HG02571 (cell line): Measurements from ENCODE around the gene OR56A4.

ENCODE experiments used
- ATAC-seq: cut with Tn5 transposase; IDR thresholded peaks from one replicate; pipeline ENCODE4 v1.9.1; 2021; ENCODE audit warnings: mild to moderate bottlenecking, moderate library complexity; ENCODE audit not compliant: unreplicated experiment

Gene OR56A4

GRCh38 chr11:6006846-6007245 lies at the start of gene OR56A4:
OR56A4 (minus strand) TSS chr11:6006946; CDS start chr11:6002992, 3,954 bp downstream.
- no peak for ATAC-seq

- no peak for ATAC-seq
Measured at GRCh38 chr11:6055569-6055968, 48.8 kb upstream of the OR56A4 start.

GRCh38 chr11:6052374-6052773 lies 45.6 kb upstream of the OR56A4 start:
- ATAC-seq = no peak

- no peak for ATAC-seq
Measured at GRCh38 chr11:6040874-6041273, 34.1 kb upstream of the OR56A4 start.

- no peak for ATAC-seq
Measured at GRCh38 chr11:6030708-6031405, 24.1 kb upstream of the OR56A4 start, which contains the start of gene OR56A1. OR56A1 (minus strand) TSS chr11:6030758; CDS start chr11:6027692, 3,066 bp downstream.

- ATAC-seq = no peak
Measured at GRCh38 chr11:6027501-6027900, 20.8 kb upstream of the OR56A4 start.

GRCh38 chr11:6025056-6025455 lies 18.3 kb upstream of the OR56A4 start:
- ATAC-seq = no peak

- no peak for ATAC-seq
Measured at GRCh38 chr11:6022956-6023355, 16.2 kb upstream of the OR56A4 start.

GRCh38 chr11:6013042-6013441 lies 6.3 kb upstream of the OR56A4 start:
- no peak for ATAC-seq

- ATAC-seq = no peak
Measured at GRCh38 chr11:6012035-6012668, 5.4 kb upstream of the OR56A4 start.

- ATAC-seq = no peak
Measured at GRCh38 chr11:6006395-6006794, 351 bp downstream of the OR56A4 start.

- no peak for ATAC-seq
Measured at GRCh38 chr11:6002202-6002699, 4.5 kb downstream of the OR56A4 start.

GRCh38 chr11:5994791-5995190 lies 12.0 kb downstream of the OR56A4 start:
- ATAC-seq = no peak

GRCh38 chr11:5992604-5993251 lies 14.0 kb downstream of the OR56A4 start:
- ATAC-seq = no peak

GRCh38 chr11:5992150-5992549 lies 14.6 kb downstream of the OR56A4 start:
- no peak for ATAC-seq

- ATAC-seq = no peak
Measured at GRCh38 chr11:5989203-5989602, 17.5 kb downstream of the OR56A4 start.

GRCh38 chr11:5986885-5987284 lies 19.9 kb downstream of the OR56A4 start, which contains the start of gene OR52L1:
OR52L1 (minus strand) TSS chr11:5986985; CDS start chr11:5986930, 55 bp downstream.
- ATAC-seq = no peak

GRCh38 chr11:5983443-5983842 lies 23.3 kb downstream of the OR56A4 start:
- no peak for ATAC-seq

- ATAC-seq = no peak
Measured at GRCh38 chr11:5973530-5973929, 33.2 kb downstream of the OR56A4 start.

GRCh38 chr11:5968394-5968793 lies 38.4 kb downstream of the OR56A4 start, which contains the start of gene OR56A5:
OR56A5 (minus strand) TSS chr11:5968494; CDS start chr11:5968494, 0 bp downstream.
- ATAC-seq = no peak

- no peak for ATAC-seq
Measured at GRCh38 chr11:5967708-5968107, 39.0 kb downstream of the OR56A4 start.

GRCh38 chr11:5966958-5967357 lies 39.8 kb downstream of the OR56A4 start:
- ATAC-seq = no peak
